ENCODE measurements around the gene RIC8A.

DNA sequence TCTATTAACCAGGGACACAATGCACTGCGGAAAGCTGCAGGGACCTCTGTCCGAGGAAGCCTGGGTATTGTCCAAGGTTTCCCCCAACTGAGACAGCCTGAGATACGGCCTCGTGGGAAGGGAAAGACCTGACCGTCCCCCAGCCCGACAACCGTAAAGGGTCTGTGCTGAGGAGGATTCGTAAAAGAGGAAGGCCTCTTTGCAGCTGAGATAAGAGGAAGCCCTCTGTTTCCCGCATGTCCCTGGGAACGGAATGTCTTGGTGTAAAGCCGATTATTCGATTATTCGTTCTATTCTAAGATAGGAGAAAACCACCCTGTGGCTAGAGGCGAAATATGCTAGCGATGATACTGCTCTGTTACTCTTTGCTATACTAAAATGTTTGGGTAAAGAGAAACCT lies 5.5 kb upstream of the RIC8A start:
- TF ChIP-seq POLR2A (IDR thresholded peaks at IDR 0.05; ENCODE audit: low read depth) (no peak), POLR2AphosphoS5 (IDR thresholded peaks at IDR 0.05) (no peak)
- TF ChIP-seq, protein P1, sequence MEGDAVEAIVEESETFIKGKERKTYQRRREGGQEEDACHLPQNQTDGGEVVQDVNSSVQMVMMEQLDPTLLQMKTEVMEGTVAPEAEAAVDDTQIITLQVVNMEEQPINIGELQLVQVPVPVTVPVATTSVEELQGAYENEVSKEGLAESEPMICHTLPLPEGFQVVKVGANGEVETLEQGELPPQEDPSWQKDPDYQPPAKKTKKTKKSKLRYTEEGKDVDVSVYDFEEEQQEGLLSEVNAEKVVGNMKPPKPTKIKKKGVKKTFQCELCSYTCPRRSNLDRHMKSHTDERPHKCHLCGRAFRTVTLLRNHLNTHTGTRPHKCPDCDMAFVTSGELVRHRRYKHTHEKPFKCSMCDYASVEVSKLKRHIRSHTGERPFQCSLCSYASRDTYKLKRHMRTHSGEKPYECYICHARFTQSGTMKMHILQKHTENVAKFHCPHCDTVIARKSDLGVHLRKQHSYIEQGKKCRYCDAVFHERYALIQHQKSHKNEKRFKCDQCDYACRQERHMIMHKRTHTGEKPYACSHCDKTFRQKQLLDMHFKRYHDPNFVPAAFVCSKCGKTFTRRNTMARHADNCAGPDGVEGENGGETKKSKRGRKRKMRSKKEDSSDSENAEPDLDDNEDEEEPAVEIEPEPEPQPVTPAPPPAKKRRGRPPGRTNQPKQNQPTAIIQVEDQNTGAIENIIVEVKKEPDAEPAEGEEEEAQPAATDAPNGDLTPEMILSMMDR (IDR thresholded peaks at IDR 0.05), result no peak
